Activated CD8-positive, alpha-beta memory T cell treated with anti-CD3 and anti-CD28 coated beads for 1 hour (primary cell): Measurements from ENCODE around the gene CTNNA1.
"Not testable (repeated sequence)": the region's sequence is repeated elsewhere in the genome, so short reads cannot be mapped to it uniquely, and the experiment has no call there.

Experiments
- DNase-seq, 2 donors: peaks; one replicate each; pipeline ENCODE4 v3.0.0-alpha.2; 2020; ENCODE audit warnings: low read depth in 1 of 2; ENCODE audit errors: extremely low read depth in 1 of 2

The CTNNA1 gene

DNA sequence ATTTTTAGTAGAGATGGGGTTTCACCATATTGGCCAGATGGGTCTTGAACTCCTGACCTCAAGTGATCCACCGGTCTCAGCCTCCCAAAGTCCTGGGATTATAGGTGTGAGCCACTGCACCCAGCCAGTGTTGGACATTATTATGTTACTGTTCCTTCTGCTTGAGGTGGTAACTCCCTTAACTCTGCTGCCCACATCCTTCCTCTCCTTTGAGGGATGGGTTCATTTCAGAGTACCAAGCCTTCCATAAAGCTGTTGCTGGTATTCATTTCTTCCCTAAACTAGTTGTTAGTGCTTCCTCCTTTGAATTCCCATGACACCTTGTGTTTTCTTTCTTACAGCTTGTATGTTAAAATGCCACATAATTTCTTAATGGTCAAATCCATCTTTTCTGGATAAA, 54.0 kb downstream of the CTNNA1 start:
- no peak for DNase-seq

- no peak for DNase-seq
These were observed 56.2 kb downstream of the CTNNA1 start for GRCh38 chr5:138809391-138809790.

DNA sequence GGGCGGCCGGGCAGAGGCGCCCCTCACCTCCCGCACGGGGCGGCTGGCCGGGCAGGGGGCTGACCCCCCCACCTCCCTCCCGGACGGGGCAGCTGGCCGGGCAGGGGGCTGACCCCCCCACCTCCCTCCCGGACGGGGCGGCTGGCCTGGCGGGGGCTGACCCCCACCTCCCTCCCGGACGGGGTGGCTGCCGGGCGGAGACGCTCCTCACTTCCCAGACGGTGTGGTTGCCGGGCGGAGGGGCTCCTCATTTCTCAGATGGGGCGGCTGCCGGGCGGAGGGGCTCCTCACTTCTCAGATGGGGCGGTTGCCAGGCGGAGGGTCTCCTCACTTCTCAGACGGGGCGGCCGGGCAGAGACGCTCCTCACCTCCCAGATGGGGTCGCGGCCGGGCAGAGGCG, 57.6 kb downstream of the CTNNA1 start:
- not testable (repeated sequence) for DNase-seq

DNA sequence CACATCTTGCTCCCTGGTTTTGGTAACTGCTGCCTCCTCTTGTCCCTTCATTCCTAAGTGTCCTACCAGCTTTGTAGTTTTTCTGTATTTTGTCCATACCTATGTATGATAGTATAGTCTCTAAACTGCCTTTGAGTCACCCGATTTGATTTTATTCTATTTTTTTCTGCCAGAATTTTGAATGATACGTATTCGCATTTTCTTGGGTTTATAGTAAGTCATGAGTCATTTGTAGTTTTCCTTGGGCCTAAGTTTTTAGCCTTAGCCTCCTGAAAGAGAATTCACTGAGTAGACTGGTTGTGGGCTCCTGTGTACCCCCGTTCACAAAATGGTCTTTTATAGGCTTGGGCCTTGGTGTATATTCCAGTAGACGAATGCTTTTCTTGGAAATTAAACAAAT, 62.3 kb downstream of the CTNNA1 start:
- no peak for DNase-seq

DNA sequence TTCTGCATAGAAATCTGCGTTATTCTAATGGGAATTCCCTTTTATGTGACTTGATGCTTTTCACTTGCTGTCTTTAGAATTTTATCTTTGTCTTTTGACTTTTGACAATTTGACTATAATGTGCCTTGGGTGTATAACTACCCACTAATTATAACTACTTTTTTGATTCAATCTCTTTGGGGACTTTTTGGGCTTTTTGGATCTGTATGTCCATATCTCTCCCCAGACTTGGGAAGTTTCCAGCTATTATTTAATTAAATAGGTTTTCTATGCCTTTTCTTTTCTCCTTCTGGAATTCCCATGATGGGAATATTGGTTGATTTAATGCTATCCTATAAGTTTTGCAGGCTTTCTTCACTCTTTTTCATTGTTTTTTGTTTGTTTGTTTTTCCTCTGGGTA, 64.0 kb downstream of the CTNNA1 start:
- DNase-seq, result no peak

GRCh38 chr5:138819081-138819480, 65.9 kb downstream of the CTNNA1 start:
- DNase-seq, result no peak

DNA sequence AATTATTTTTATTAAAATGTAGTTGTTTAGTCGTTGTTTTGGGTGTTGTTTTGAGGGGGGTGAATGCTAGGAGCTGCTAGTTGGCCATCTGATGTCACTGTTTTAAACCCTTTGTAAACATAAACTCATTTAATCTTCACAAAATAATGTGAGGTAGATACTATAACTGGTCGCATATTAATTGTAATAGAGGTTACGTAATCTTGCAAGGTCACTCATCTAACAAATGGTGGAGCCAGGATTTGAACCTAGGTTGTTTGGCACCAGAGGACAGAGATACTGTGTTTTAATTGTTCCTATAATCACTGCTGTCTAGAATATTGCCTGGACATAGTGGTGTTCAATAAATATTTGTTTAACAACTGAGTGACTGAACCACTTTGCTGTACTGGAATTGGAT, 67.5 kb downstream of the CTNNA1 start:
- no peak for DNase-seq

DNA sequence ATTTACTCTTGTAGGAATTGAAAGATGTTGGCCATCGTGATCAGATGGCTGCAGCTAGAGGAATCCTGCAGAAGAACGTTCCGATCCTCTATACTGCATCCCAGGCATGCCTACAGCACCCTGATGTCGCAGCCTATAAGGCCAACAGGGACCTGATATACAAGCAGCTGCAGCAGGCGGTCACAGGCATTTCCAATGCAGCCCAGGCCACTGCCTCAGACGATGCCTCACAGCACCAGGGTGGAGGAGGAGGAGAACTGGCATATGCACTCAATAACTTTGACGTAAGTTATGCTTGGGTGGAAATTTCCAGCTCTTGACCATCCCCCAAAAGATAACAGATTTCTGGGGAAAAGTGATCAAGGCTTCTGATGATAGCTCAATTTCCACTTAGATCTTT, 71.3 kb downstream of the CTNNA1 start:
- DNase-seq, result no peak

DNA sequence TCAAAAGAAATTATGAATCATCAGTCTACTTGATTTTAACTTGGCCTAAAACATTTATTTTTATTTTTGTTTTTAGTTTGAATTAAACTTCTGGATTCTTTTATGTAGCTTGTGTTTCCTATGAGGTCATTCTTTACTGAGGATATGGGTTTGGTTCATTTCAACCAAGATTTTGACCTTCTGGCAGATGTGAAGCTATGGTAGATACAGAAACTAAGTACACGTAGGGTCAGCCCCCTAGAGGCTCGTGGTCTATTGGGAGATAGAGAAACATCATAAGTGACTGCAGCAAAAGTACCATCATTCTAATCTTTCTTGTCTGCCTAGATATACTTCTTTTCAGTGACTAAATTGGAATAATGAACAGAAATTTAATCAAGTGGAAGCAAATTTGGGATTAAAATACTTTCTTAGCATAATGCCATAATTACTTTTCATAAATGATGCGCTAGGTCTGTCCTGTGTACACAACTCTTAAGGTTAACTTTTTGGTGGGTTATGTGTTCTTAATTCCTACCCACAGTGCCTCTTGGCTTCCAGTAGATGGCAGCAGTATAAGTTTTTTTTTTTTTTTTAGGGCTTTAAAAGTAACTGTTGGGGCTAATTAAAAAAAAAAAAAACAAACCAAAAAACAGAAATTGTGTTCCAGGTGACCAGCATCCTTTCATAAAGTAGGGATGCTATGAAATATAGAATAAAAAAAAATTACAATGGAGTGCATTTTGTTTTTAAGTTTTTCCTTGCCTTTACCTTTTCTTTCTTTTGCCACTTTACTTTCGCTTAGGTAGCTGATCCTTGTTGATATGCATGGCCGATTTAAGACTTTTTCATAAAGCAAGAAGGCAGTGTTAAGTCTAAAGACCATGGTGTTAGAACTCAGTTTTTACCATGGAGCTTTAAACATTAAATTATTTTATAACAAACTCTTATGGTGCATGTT, 72.0 kb downstream of the CTNNA1 start:
- DNase-seq, result no peak

DNA sequence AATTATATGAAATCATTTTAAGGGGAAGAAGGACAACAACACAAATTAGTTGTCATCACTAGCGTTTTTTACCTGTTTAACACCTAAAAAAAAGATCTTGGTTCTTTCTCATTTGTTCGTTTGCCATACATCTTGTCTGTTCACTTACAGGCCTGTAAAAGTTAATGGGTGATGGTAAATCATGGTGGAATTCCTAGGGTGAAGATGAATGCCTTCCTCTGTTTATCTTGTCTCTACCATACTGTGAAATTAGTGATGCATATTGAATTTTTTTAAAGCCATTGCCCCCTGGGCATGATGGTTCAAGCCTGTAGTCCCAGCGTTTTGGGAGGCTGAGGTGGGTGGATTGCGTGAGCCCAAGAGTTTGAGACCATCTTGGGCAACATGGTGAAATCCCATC, 75.3 kb downstream of the CTNNA1 start:
- DNase-seq, result no peak

- DNase-seq, result no peak
These were observed 76.1 kb downstream of the CTNNA1 start for GRCh38 chr5:138829341-138829740.

DNA sequence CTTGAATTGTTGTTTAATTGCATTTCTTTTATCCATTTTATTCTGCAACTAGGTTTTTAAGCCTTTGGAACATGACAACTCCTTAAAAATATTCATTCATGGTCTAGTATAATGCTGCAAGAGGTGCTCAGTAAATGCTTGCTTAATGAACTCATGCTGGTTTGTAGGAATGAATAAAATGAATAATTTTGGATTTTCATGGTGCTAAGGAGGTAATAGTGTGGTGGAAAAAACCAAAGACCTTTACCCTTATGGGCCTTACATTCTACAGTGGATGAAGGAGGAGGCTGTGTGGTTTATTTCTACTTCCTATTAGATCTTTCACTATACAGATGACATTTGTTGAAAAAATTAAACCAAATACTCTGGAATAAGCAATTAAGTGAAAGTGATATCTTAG, 78.5 kb downstream of the CTNNA1 start:
- no peak for DNase-seq

DNA sequence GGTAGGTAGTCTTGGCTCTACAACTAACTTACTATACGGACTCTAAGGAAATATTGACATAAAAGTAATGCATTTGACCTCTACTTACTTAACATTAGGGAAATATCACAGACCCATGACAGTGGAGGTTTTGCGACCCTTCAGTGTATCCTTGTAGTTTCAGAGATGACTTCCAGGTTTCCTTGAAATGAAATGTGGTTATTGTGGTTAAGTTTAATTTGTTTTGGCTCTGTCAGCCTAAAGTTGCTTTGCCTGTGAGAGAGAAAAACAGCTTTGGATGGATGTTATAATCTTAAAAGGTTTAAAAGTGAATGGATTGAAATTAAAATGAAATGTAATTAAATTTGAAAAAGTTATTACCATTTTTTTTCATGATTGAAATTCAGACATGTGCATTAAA, 79.0 kb downstream of the CTNNA1 start:
- DNase-seq, result no peak

DNA sequence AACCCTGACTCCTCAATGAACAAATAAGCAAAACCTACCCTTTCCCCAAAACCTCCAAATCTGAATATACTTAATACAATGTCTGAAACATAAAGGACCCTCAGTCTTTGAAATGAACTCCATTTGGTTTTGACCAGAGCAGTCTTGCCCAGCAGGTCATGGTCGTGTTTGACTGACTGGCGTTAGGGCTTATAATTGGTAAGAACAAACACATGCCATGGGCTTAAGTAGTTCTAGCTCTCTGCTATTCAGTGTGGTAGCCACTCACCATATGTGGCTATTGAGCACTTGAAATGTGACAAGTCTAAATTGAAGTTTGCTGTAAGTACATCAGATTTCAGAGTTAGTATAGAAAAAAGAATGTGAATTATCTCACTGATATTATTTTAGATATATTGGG, 79.9 kb downstream of the CTNNA1 start:
- no peak for DNase-seq

DNA sequence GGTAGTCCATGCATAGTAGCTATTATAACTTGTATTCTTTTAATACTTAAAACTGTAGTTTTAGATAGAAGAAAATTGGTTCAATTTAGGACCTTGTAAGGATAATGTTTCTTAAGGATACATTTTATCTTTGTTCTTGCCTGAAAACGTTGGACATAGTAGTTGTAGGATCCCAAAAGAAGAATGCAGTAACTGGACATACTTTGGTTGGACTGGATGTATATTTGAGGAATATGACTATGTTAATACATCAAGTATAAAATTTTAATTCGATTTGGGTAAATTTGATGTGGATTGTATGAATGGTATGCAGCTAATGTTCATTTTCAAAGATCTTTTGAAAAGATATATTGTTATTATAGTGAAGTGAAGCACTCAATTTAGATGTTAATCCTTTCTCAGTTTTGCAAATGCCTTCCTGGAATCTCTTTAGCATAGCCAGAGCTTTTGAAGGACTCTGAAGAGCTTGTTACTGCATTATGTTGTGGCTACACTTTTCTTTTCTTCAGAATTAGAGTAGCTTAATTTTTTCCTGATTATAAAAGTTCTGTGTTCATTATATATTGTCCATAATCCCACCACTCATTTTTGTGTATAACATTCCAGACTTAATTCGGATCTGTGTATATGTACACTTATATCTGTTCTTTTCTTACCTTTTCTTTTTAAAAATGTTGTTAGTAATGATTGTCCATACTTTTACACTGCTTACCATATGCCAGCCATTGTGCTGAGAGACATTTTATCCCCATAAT, 80.7 kb downstream of the CTNNA1 start:
- DNase-seq, result no peak

DNA sequence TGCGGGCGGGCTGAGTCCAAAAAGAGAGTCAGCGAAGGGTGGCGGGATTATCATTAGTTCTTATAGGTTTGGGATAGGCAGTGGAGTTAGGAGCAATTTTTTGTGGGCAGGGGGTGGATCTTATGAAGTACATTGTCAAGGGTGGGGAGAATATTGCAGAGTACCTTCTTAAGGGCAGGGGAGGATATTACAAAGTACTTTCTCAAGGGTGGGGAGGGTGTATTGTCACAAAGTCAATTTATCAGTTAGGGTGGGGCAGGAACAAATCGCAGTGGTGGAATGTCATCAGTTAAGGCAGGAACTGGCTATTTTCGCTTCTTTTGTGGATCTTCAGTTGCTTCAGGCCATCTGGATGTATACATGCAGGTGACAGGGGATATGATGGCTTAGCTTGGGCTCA, 81.6 kb downstream of the CTNNA1 start:
- DNase-seq, result not testable (repeated sequence)

- no peak for DNase-seq
These were observed 83.9 kb downstream of the CTNNA1 start for GRCh38 chr5:138837160-138837559.

DNA sequence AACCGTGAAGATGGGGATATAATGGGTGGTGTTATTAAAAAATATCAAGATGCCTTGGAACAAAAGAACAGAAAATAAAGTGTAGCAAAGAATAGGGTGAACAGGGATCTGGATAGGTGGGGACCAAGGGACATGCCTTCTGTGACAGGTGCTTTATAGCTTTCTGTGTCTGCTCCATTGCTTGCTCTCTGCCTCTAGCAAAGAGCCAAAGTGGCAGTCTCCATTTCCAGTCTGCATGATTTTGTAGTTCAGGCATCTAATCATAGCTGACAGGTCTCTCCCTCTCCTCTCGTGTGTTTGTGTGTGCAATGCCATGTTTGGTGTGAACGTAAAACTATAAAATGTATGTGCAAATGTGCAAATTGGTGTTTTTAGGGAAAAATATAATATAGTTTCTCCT, 86.9 kb downstream of the CTNNA1 start:
- no peak for DNase-seq

- DNase-seq, result no peak
These were observed 88.3 kb downstream of the CTNNA1 start for GRCh38 chr5:138841531-138841930.

DNA sequence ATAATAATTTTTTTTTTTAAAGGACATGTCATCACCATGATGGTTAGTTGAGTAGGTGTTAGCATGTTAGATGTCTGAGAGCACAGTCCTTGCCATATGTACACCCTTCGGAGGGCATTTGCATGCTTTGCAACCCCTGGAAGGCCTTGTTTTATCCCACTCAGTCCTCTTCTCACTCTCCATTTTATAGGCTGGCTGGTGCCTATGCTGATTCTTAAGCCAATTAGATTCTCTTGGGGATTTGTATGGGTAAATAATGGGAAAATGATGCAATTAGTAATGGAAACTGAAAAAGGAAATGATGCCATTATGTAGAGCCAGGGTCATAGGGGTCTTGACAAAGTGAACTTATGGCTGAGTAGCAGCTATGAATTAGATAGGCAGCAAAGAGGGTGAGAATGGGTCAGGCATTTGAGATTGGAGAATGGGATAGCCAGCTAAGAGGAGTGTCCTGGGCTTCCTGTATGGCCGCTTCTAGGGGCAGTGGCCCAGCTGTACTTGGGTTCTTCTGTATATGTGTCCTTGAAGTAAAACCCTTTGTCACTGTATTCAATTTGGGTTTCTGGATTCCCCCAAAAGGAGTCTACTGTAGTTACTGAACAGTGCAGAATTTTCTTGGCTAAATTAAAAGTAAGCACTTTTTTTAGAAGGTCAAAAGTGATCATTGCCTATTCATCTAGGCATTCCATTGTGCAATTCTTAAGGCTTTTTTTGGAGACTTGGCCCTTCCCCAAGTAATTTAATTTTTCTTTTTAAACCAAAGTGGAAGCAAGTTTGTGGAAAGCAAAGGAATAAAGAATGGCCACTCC, 90.3 kb downstream of the CTNNA1 start:
- no peak for DNase-seq

GRCh38 chr5:138844125-138844461, 90.9 kb downstream of the CTNNA1 start:
- no peak for DNase-seq
